Measurements from ENCODE around the gene ADM2. TPM values are rescaled to one million over a fixed set of nuclear protein-coding genes. Genes with fewer than 3 reads are reported as not detected.

Gene ADM2
- total RNA-seq, 1 experiment from 2014 or later, result 10.5 TPM

DNA sequence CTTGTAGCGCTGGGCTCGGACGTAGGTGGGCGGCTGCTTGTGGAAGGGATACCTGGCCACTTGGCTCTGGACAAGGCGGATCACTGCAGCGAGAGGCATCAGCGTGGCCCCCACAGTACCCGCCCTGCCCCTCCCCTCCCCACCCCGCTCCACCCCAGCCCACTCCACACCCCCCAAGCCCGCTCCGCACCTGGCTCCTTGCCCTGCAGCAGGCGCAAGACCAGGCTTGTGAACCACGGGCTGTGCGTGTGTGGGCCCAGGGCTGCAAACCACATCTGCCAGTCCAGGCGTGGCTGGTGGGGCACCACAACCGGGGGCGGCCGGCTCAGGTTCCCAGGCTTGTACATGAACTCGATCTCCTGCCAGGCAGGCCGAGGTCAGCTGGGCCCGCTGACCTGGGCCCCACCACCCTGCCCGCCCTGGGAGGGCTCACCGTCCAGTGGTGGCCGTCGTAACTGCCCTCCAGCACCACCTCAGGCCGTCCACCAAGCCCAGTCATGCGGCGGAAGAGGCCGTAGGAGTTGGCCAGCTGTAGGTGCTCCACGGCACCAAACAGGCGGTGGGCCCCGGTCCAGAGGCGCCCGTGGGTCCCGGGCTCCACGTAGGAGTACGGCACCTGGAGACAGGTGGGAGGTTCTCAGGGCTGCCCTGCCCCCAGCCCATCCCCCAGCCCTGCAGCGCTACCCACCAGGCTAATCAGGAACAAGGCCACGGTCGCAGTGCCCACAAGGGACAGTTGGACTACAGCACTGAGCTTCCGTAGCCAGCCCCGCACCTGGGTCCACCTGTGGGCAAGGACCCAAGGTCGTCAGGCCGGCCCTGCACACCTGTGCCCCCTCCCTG, 23.2 kb downstream of the ADM2 start:
- BruUV-seq (replicated peaks), result no TSS peak
- peaks cover 22% of the 10 kb centered on the region; the same call in 1 of the 2 replicates for H3F3A ChIP-seq (ENCODE audit: insufficient read depth, low read depth)
- no peaks in the 10 kb centered on the region for H3K9me3 ChIP-seq (ENCODE audit: insufficient read depth, low read depth)
- H3K4me2 ChIP-seq, result no peak overlapping the region
- no peak overlapping the region for H3K27ac ChIP-seq
- ChIA-PET CTCF (interaction anchor here (0.5 kb wide), 1 partner anchor 53 kb away, joined by 16 read pairs; no protein-coding TSS in a partner anchor), POLR2A (ENCODE audit: unreplicated experiment) (no interaction called here)
- H3K79me2 ChIP-seq (ENCODE audit: low read depth), result peaks cover 19% of the 10 kb centered on the region
- no peaks in the 10 kb centered on the region for H3K9me2 ChIP-seq (ENCODE audit: insufficient read depth)
- TF ChIP-seq, protein P1, sequence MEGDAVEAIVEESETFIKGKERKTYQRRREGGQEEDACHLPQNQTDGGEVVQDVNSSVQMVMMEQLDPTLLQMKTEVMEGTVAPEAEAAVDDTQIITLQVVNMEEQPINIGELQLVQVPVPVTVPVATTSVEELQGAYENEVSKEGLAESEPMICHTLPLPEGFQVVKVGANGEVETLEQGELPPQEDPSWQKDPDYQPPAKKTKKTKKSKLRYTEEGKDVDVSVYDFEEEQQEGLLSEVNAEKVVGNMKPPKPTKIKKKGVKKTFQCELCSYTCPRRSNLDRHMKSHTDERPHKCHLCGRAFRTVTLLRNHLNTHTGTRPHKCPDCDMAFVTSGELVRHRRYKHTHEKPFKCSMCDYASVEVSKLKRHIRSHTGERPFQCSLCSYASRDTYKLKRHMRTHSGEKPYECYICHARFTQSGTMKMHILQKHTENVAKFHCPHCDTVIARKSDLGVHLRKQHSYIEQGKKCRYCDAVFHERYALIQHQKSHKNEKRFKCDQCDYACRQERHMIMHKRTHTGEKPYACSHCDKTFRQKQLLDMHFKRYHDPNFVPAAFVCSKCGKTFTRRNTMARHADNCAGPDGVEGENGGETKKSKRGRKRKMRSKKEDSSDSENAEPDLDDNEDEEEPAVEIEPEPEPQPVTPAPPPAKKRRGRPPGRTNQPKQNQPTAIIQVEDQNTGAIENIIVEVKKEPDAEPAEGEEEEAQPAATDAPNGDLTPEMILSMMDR (conservative IDR thresholded peaks at IDR 0.05), result no peak
- TF ChIP-seq EZH2 (IDR thresholded peaks at IDR 0.05; ENCODE audit: low read depth), result no peak
- H3K4me3 ChIP-seq, result no peak overlapping the region
- peaks cover 17% of the 10 kb centered on the region for H3K4me1 ChIP-seq (replicated peaks; ENCODE audit: insufficient read depth)
- intact Hi-C loops (cut with micrococcal nuclease; ENCODE audit: unreplicated experiment), result loop anchor here (5.0 kb wide), 2 partner anchors 78 to 162 kb away; partner anchors contain the start of genes CHKB and PPP6R2
- no peaks in the 10 kb centered on the region for H3K27me3 ChIP-seq (ENCODE audit: insufficient read depth, low read depth)
- no peak overlapping the region for H2AFZ ChIP-seq
- DNase-seq, result no peak
- H4K20me1 ChIP-seq (ENCODE audit: insufficient read depth), result peaks cover 3% of the 10 kb centered on the region; the same call in 1 of the 2 replicates
- 0 out of 2 replicates have a peak, but pooled peaks cover 5% of the 10 kb centered on the region for H3K36me3 ChIP-seq (ENCODE audit: low read depth)

- Histone ChIP-seq H3K27ac (no peak overlapping the region), H2AFZ (no peak overlapping the region), H3K4me2 (no peak overlapping the region), H3K79me2 (ENCODE audit: low read depth) (peaks cover 27% of the 10 kb centered on the region), H3K27me3 (ENCODE audit: insufficient read depth, low read depth) (no peaks in the 10 kb centered on the region), H3K9me2 (ENCODE audit: insufficient read depth) (no peaks in the 10 kb centered on the region), H3K36me3 (ENCODE audit: low read depth) (0 out of 2 replicates have a peak, but pooled peaks cover 5% of the 10 kb centered on the region), H3K9me3 (ENCODE audit: insufficient read depth, low read depth) (no peaks in the 10 kb centered on the region), H4K20me1 (ENCODE audit: insufficient read depth) (peaks cover 5% of the 10 kb centered on the region; the same call in 1 of the 2 replicates), H3K4me3 (no peak overlapping the region), H3K4me1 (replicated peaks; ENCODE audit: insufficient read depth) (peaks cover 19% of the 10 kb centered on the region), H3F3A (ENCODE audit: insufficient read depth, low read depth) (peaks cover 16% of the 10 kb centered on the region; the same call in 1 of the 2 replicates)
- ChIA-PET POLR2A (ENCODE audit: unreplicated experiment) (no interaction called here), CTCF (no interaction called here)
- TF ChIP-seq, protein P1 (conservative IDR thresholded peaks at IDR 0.05), result no peak
- TF ChIP-seq EZH2 (IDR thresholded peaks at IDR 0.05; ENCODE audit: low read depth), result no peak
- no peak for DNase-seq
- intact Hi-C loops (cut with micrococcal nuclease; ENCODE audit: unreplicated experiment), result loop anchor here (5.0 kb wide), 2 partner anchors 77 to 163 kb away; partner anchors contain the start of genes CHKB and PPP6R2
- TSS peak; percentile 19 for BruUV-seq (replicated peaks)
Measured at GRCh38 chr22:50505276-50505775, 24.0 kb downstream of the ADM2 start.

DNA sequence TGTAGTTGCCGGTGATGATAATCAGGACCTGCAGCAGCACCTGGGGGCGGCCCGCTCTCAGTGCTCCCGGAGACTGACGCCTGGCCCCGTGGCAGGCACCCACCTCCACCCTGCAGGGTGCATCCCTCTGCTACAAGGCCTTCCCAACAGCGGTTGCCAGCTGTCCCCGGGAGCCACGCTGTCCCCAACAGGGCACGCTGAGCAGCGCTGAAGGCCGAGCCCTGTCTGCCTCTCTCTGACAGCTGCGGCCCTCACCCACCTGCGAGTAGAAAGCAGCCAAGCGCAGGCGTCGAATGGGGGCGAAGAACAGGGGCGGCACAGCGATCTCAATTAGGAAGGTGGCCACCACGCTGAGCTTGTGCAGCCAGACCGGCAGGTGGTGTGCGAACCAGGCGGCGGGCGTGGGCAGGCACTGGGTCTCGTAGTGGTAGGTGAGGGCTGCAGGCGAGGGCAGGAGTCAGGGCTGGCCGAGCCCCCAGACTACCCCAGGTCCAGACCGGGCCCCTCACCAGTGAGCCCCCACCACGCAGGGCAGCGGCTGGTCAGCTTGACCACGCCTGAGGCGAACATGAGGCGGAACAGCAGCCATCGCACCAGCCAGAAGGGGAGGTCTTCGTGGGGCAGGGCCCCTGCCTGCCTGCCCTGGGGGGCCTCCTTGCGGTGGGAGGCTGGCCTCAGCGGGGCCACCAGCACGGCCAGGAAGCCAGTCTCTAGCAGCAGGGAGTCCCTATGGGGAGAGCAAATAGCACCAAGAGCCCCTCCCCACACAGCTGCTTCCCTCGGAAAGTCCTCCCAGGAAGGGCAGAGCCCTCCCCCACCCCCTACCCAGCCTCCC, 24.6 kb downstream of the ADM2 start:
- TF ChIP-seq EZH2 (IDR thresholded peaks at IDR 0.05; ENCODE audit: low read depth), result no peak
- TF ChIP-seq, protein P1 (conservative IDR thresholded peaks at IDR 0.05), result no peak
- ChIA-PET CTCF (no interaction called here), POLR2A (ENCODE audit: unreplicated experiment) (no interaction called here)
- Histone ChIP-seq H3F3A (ENCODE audit: insufficient read depth, low read depth) (peaks cover 11% of the 10 kb centered on the region; the same call in 1 of the 2 replicates), H3K36me3 (ENCODE audit: low read depth) (0 out of 2 replicates have a peak, but pooled peaks cover 5% of the 10 kb centered on the region), H3K4me1 (replicated peaks; ENCODE audit: insufficient read depth) (peaks cover 19% of the 10 kb centered on the region), H4K20me1 (ENCODE audit: insufficient read depth) (peaks cover 9% of the 10 kb centered on the region; the same call in 1 of the 2 replicates), H3K27me3 (ENCODE audit: insufficient read depth, low read depth) (no peaks in the 10 kb centered on the region), H3K9me2 (ENCODE audit: insufficient read depth) (no peaks in the 10 kb centered on the region), H3K4me2 (peak overlapping the region; percentile 94), H3K4me3 (no peak overlapping the region; the same call in 1 of the 2 replicates), H2AFZ (no peak overlapping the region), H3K27ac (no peak overlapping the region), H3K79me2 (ENCODE audit: low read depth) (peaks cover 33% of the 10 kb centered on the region), H3K9me3 (ENCODE audit: insufficient read depth, low read depth) (no peaks in the 10 kb centered on the region)
- intact Hi-C loops (cut with micrococcal nuclease; ENCODE audit: unreplicated experiment), result loop anchor here (5.0 kb wide), 2 partner anchors 76 to 164 kb away; partner anchors contain the start of genes CHKB and PPP6R2
- no peak for DNase-seq
- BruUV-seq (replicated peaks), result no TSS peak
